Measurements from ENCODE around the gene LTB4R.
A peak's percentile ranks its signal among the peaks of the same experiment; 100 is the strongest.

Gene LTB4R

GRCh38 chr14:24310646-24311604, at the start of gene LTB4R:
Gene LTB4R (plus strand): TSS chr14:24311502. CDS start chr14:24315652, 4,150 bp downstream.
- H3K4me3 ChIP-seq (ENCODE audit: low read depth in 1 of 2, low read length in 2 of 2): peak within 1 kb of the TSS; percentile 55 to 71
- peak within 1 kb of the TSS; percentile 40 for H3K27ac ChIP-seq (ENCODE audit: low read length)
- no peaks in the 10 kb centered on the region for H3K27me3 ChIP-seq (ENCODE audit: low read depth, low read length)
- H3K4me1 ChIP-seq (ENCODE audit: control insufficient read depth in 1 of 2, insufficient read depth in 2 of 2, low read length in 2 of 2): peaks cover 21 to 22% of the 10 kb centered on the region in 2 donors
- peaks cover 11 to 16% of the 10 kb centered on the region in 2 donors for H3K36me3 ChIP-seq (ENCODE audit: control insufficient read depth in 1 of 2, insufficient read depth in 2 of 2, low read length in 2 of 2)
- no peaks in the 10 kb centered on the region for H3K9me3 ChIP-seq (ENCODE audit: control insufficient read depth in 1 of 2, low read length in 2 of 2)

GRCh38 chr14:24261969-24262327, 49.4 kb upstream of the LTB4R start:
- Histone ChIP-seq H3K36me3 (ENCODE audit: control insufficient read depth in 1 of 2, insufficient read depth in 2 of 2, low read length in 2 of 2) (peaks cover 10 to 21% of the 10 kb centered on the region in 2 donors), H3K9me3 (ENCODE audit: control insufficient read depth in 1 of 2, low read length in 2 of 2) (no peaks in the 10 kb centered on the region), H3K27me3 (ENCODE audit: low read depth, low read length) (no peaks in the 10 kb centered on the region), H3K4me3 (ENCODE audit: low read depth in 1 of 2, low read length in 2 of 2) (no peak overlapping the region), H3K4me1 (ENCODE audit: control insufficient read depth in 1 of 2, insufficient read depth in 2 of 2, low read length in 2 of 2) (no peaks in the 10 kb centered on the region), H3K27ac (ENCODE audit: low read length) (no peak overlapping the region)

- no peaks in the 10 kb centered on the region for H3K4me1 ChIP-seq (ENCODE audit: control insufficient read depth in 1 of 2, insufficient read depth in 2 of 2, low read length in 2 of 2)
- no peak within 1 kb of the TSS for H3K27ac ChIP-seq (ENCODE audit: low read length)
- no peaks in the 10 kb centered on the region for H3K27me3 ChIP-seq (ENCODE audit: low read depth, low read length)
- peaks cover 18 to 29% of the 10 kb centered on the region in 2 donors for H3K36me3 ChIP-seq (ENCODE audit: control insufficient read depth in 1 of 2, insufficient read depth in 2 of 2, low read length in 2 of 2)
- H3K9me3 ChIP-seq (ENCODE audit: control insufficient read depth in 1 of 2, low read length in 2 of 2): no peaks in the 10 kb centered on the region
- H3K4me3 ChIP-seq (ENCODE audit: low read depth in 1 of 2, low read length in 2 of 2): no peak within 1 kb of the TSS
Observed at GRCh38 chr14:24262821-24263733, 48.2 kb upstream of the LTB4R start, which contains the start of gene TGM1. Gene TGM1 (minus strand): TSS chr14:24263177. CDS start chr14:24262352, 825 bp downstream.

GRCh38 chr14:24263848-24264247, 47.5 kb upstream of the LTB4R start:
- Histone ChIP-seq H3K36me3 (ENCODE audit: control insufficient read depth in 1 of 2, insufficient read depth in 2 of 2, low read length in 2 of 2) (peaks cover 20 to 29% of the 10 kb centered on the region in 2 donors), H3K4me1 (ENCODE audit: control insufficient read depth in 1 of 2, insufficient read depth in 2 of 2, low read length in 2 of 2) (no peaks in the 10 kb centered on the region), H3K4me3 (ENCODE audit: low read depth in 1 of 2, low read length in 2 of 2) (no peak overlapping the region), H3K27me3 (ENCODE audit: low read depth, low read length) (no peaks in the 10 kb centered on the region), H3K9me3 (ENCODE audit: control insufficient read depth in 1 of 2, low read length in 2 of 2) (no peaks in the 10 kb centered on the region), H3K27ac (ENCODE audit: low read length) (no peak overlapping the region)

- Histone ChIP-seq H3K27ac (ENCODE audit: low read length) (no peak overlapping the region), H3K36me3 (ENCODE audit: control insufficient read depth in 1 of 2, insufficient read depth in 2 of 2, low read length in 2 of 2) (peaks cover 25 to 33% of the 10 kb centered on the region in 2 donors)
Observed at GRCh38 chr14:24264298-24264697, 47.0 kb upstream of the LTB4R start.

GRCh38 chr14:24266344-24267244, 44.7 kb upstream of the LTB4R start:
- peaks cover 0 to 5% of the 10 kb centered on the region in 2 donors for H3K4me1 ChIP-seq (ENCODE audit: control insufficient read depth in 1 of 2, insufficient read depth in 2 of 2, low read length in 2 of 2)
- peaks cover 28 to 38% of the 10 kb centered on the region in 2 donors for H3K36me3 ChIP-seq (ENCODE audit: control insufficient read depth in 1 of 2, insufficient read depth in 2 of 2, low read length in 2 of 2)
- no peaks in the 10 kb centered on the region for H3K27me3 ChIP-seq (ENCODE audit: low read depth, low read length)
- no peaks in the 10 kb centered on the region for H3K9me3 ChIP-seq (ENCODE audit: control insufficient read depth in 1 of 2, low read length in 2 of 2)
- no peak overlapping the region for H3K4me3 ChIP-seq (ENCODE audit: low read depth in 1 of 2, low read length in 2 of 2)
- H3K27ac ChIP-seq (ENCODE audit: low read length): no peak overlapping the region

More at GRCh38 chr14:24264298-24264697, 47.0 kb upstream of the LTB4R start:
- no peaks in the 10 kb centered on the region for H3K27me3 ChIP-seq (ENCODE audit: low read depth, low read length)
- no peaks in the 10 kb centered on the region for H3K9me3 ChIP-seq (ENCODE audit: control insufficient read depth in 1 of 2, low read length in 2 of 2)
- H3K4me3 ChIP-seq (ENCODE audit: low read depth in 1 of 2, low read length in 2 of 2): no peak overlapping the region
- H3K4me1 ChIP-seq (ENCODE audit: control insufficient read depth in 1 of 2, insufficient read depth in 2 of 2, low read length in 2 of 2): no peaks in the 10 kb centered on the region

GRCh38 chr14:24267516-24267915, 43.8 kb upstream of the LTB4R start:
- H3K27ac ChIP-seq (ENCODE audit: low read length): no peak overlapping the region
- no peaks in the 10 kb centered on the region for H3K9me3 ChIP-seq (ENCODE audit: control insufficient read depth in 1 of 2, low read length in 2 of 2)
- no peaks in the 10 kb centered on the region for H3K27me3 ChIP-seq (ENCODE audit: low read depth, low read length)
- H3K4me1 ChIP-seq (ENCODE audit: control insufficient read depth in 1 of 2, insufficient read depth in 2 of 2, low read length in 2 of 2): peaks cover 4 to 10% of the 10 kb centered on the region in 2 donors
- no peak overlapping the region for H3K4me3 ChIP-seq (ENCODE audit: low read depth in 1 of 2, low read length in 2 of 2)
- peaks cover 28 to 38% of the 10 kb centered on the region in 2 donors for H3K36me3 ChIP-seq (ENCODE audit: control insufficient read depth in 1 of 2, insufficient read depth in 2 of 2, low read length in 2 of 2)

GRCh38 chr14:24268225-24268624, 43.1 kb upstream of the LTB4R start:
- no peak overlapping the region for H3K4me3 ChIP-seq (ENCODE audit: low read depth in 1 of 2, low read length in 2 of 2)
- H3K4me1 ChIP-seq (ENCODE audit: control insufficient read depth in 1 of 2, insufficient read depth in 2 of 2, low read length in 2 of 2): peaks cover 4 to 10% of the 10 kb centered on the region in 2 donors
- H3K9me3 ChIP-seq (ENCODE audit: control insufficient read depth in 1 of 2, low read length in 2 of 2): no peaks in the 10 kb centered on the region
- H3K27ac ChIP-seq (ENCODE audit: low read length): no peak overlapping the region
- H3K27me3 ChIP-seq (ENCODE audit: low read depth, low read length): no peaks in the 10 kb centered on the region
- peaks cover 28 to 38% of the 10 kb centered on the region in 2 donors for H3K36me3 ChIP-seq (ENCODE audit: control insufficient read depth in 1 of 2, insufficient read depth in 2 of 2, low read length in 2 of 2)

GRCh38 chr14:24269368-24269767, 41.9 kb upstream of the LTB4R start:
- Histone ChIP-seq H3K4me1 (ENCODE audit: control insufficient read depth in 1 of 2, insufficient read depth in 2 of 2, low read length in 2 of 2) (peaks cover 4 to 10% of the 10 kb centered on the region in 2 donors), H3K4me3 (ENCODE audit: low read depth in 1 of 2, low read length in 2 of 2) (no peak overlapping the region), H3K27ac (ENCODE audit: low read length) (no peak overlapping the region), H3K9me3 (ENCODE audit: control insufficient read depth in 1 of 2, low read length in 2 of 2) (no peaks in the 10 kb centered on the region), H3K36me3 (ENCODE audit: control insufficient read depth in 1 of 2, insufficient read depth in 2 of 2, low read length in 2 of 2) (peaks cover 28 to 38% of the 10 kb centered on the region in 2 donors), H3K27me3 (ENCODE audit: low read depth, low read length) (no peaks in the 10 kb centered on the region)

- Histone ChIP-seq H3K4me1 (ENCODE audit: control insufficient read depth in 1 of 2, insufficient read depth in 2 of 2, low read length in 2 of 2) (peaks cover 4 to 10% of the 10 kb centered on the region in 2 donors), H3K4me3 (ENCODE audit: low read depth in 1 of 2, low read length in 2 of 2) (no peak overlapping the region)
Observed at GRCh38 chr14:24269910-24270536, 41.3 kb upstream of the LTB4R start.

More at GRCh38 chr14:24269910-24270536, 41.3 kb upstream of the LTB4R start:
- Histone ChIP-seq H3K27ac (ENCODE audit: low read length) (no peak overlapping the region), H3K27me3 (ENCODE audit: low read depth, low read length) (no peaks in the 10 kb centered on the region), H3K9me3 (ENCODE audit: control insufficient read depth in 1 of 2, low read length in 2 of 2) (no peaks in the 10 kb centered on the region), H3K36me3 (ENCODE audit: control insufficient read depth in 1 of 2, insufficient read depth in 2 of 2, low read length in 2 of 2) (peaks cover 28 to 35% of the 10 kb centered on the region in 2 donors)
